ENCODE results near the gene TMEM72.
"Not testable (repeated sequence)": the region's sequence is repeated elsewhere in the genome, so short reads cannot be mapped to it uniquely, and the experiment has no call there.

TMEM72 gene

GRCh38 chr10:44911081-44911540 is at the start of gene TMEM72:
Gene TMEM72, plus strand, starts transcription at chr10:44911337. Its CDS starts 176 bp downstream, at chr10:44911513.
- no peak for DNase-seq

- DNase-seq: no peak
These were observed 49.0 kb upstream of the TMEM72 start for GRCh38 chr10:44862006-44862751.

GRCh38 chr10:44862924-44863323 is 48.2 kb upstream of the TMEM72 start:
- no peak for DNase-seq

- no peak for DNase-seq
These were observed 47.6 kb upstream of the TMEM72 start for GRCh38 chr10:44863344-44864047.

- DNase-seq: no peak
These were observed 47.1 kb upstream of the TMEM72 start for GRCh38 chr10:44864051-44864450.

- peak; percentile 67 for DNase-seq
These were observed 46.4 kb upstream of the TMEM72 start for GRCh38 chr10:44864637-44865288.

- no peak for DNase-seq
These were observed 45.9 kb upstream of the TMEM72 start for GRCh38 chr10:44865289-44865671.

GRCh38 chr10:44866367-44866766 is 44.8 kb upstream of the TMEM72 start:
- DNase-seq: not testable (repeated sequence)

- DNase-seq: no peak
These were observed 41.1 kb upstream of the TMEM72 start for GRCh38 chr10:44870031-44870430.

- DNase-seq: no peak
These were observed 38.0 kb upstream of the TMEM72 start for GRCh38 chr10:44873160-44873559.

GRCh38 chr10:44874166-44874565 is 37.0 kb upstream of the TMEM72 start:
- DNase-seq: no peak

GRCh38 chr10:44878706-44879530 is 32.2 kb upstream of the TMEM72 start:
- DNase-seq: peak; percentile 69

- no peak for DNase-seq
These were observed 31.6 kb upstream of the TMEM72 start for GRCh38 chr10:44879531-44879899.

GRCh38 chr10:44880090-44880715 is 30.9 kb upstream of the TMEM72 start:
- DNase-seq: no peak

GRCh38 chr10:44881649-44882048 is 29.5 kb upstream of the TMEM72 start:
- no peak for DNase-seq

GRCh38 chr10:44882166-44882720 is 28.9 kb upstream of the TMEM72 start:
- no peak for DNase-seq

GRCh38 chr10:44883593-44884331 is 27.4 kb upstream of the TMEM72 start:
- DNase-seq: no peak

GRCh38 chr10:44885710-44886109 is 25.4 kb upstream of the TMEM72 start:
- no peak for DNase-seq

GRCh38 chr10:44886966-44887365 is 24.2 kb upstream of the TMEM72 start:
- no peak for DNase-seq

GRCh38 chr10:44888886-44889285 is 22.3 kb upstream of the TMEM72 start:
- DNase-seq: no peak

- no peak for DNase-seq
These were observed 21.3 kb upstream of the TMEM72 start for GRCh38 chr10:44889834-44890233.

Measured in activated CD4-positive, alpha-beta T cell treated with anti-CD3 and anti-CD28 coated beads for 1 hour (primary cell).